GM18861 (cell line): Measurements from ENCODE around the gene LBH.
"Not testable (repeated sequence)": the region's sequence is repeated elsewhere in the genome, so short reads cannot be mapped to it uniquely, and the experiment has no call there.

Experiments
- ATAC-seq: cut with Tn5 transposase; IDR thresholded peaks from one replicate; pipeline ENCODE4 v1.9.1; 2021; ENCODE audit not compliant: unreplicated experiment

Gene LBH

DNA sequence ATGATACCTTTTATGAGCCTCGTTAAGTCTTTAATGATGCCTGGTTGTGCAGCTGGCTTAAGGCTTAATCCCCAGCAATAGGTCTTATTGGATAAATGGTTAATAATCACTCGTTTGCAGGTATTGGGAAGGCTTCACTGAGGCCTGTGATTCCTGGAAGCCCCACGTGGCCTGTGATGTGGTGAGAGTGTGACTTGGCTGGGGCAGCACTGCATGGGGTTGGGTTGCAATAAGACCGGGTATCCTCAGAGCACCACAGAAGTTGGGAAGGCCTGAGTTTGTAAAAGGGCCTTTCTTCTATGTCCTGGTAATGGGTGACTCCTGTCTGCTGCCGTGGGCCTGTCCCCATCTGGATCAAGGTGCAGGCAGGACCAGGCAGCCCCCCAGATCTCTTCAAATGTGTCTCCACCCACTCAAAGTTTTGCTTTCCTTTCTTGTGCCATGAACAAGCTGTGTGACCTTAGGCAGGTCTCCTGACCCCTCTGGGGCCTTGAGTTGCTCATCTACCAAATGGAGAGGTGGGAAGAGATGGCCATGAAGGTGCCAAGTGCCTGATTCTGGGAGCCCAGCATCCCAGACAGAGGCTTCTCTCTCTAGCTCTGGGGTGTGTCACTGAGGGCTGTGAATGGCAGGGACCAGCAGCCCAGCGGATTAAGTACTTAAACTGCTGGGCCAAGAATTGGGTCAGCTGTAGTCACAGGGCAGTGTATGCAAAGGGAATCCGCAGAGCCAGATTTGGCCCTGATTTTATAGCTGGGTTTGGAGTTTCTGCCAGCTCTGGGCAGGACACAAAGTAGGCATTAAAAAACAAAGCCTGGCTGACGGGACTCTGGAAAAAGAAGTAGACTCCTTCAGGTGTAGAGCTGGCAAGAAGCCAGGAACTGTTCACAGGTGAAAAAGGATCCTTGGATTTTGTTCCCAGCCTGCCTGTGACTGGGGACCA, 24.4 kb downstream of the LBH start:
- no peak for ATAC-seq

DNA sequence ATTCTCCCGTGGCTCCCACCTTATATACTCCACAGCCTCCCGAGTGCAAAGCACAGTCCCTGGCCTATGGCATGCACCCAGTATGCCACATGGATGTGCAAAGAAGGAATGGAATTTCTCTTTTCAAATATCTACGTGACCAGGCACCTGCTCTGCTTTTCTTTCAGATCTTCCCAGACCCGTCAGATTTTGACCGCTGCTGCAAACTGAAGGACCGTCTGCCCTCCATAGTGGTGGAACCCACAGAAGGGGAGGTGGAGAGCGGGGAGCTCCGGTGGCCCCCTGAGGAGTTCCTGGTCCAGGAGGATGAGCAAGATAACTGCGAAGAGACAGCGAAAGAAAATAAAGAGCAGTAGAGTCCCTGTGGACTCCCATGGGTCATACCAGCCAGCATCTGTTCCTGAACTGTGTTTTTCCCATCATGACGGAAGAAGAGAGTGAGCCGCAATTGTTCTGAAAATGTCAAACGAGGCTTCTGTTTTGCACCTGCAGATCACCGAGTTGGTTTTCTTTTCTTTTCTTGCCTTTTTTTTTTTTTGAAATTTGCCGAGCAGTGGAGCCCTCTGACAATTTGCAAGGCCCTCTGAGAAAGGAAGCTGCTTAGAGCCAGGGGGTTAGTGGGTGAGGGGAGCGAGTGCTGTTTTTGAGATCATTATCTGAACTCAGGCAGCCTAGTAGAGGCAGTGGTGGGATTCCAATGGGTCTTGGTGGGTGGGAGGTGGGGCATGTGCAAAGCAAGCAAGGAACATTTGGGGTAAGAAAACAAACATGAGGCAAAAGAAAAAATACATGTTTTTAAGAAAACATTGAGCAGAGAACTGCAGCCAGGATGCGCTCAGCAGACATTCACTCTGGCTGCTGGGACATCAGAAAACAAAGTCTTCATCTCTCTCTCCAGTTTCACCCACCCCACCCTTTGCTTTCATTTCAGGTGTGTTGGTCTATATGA, 26.2 kb downstream of the LBH start:
- no peak for ATAC-seq

- no peak for ATAC-seq
These were observed 27.7 kb downstream of the LBH start for GRCh38 chr2:30259071-30259470.

GRCh38 chr2:30259827-30260679, 28.7 kb downstream of the LBH start:
- ATAC-seq, result no peak

DNA sequence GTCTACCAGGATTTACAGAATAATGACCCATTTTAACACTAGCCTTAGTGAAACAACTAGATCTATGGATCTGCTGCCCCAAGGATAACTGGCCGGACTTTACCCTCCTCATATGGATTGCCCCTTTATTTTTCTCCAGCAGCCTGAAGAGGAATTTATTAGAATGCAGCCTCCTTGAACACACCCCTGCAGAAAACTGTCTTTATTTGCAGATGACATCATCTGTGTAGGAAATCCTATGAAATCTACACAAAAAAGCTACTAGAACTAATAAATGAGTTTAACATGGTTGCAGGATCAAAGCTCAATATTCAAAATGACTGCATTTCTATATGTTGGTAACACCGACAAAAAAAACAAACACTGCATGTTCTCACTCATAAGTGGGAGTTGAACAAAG, 29.6 kb downstream of the LBH start:
- no peak for ATAC-seq

DNA sequence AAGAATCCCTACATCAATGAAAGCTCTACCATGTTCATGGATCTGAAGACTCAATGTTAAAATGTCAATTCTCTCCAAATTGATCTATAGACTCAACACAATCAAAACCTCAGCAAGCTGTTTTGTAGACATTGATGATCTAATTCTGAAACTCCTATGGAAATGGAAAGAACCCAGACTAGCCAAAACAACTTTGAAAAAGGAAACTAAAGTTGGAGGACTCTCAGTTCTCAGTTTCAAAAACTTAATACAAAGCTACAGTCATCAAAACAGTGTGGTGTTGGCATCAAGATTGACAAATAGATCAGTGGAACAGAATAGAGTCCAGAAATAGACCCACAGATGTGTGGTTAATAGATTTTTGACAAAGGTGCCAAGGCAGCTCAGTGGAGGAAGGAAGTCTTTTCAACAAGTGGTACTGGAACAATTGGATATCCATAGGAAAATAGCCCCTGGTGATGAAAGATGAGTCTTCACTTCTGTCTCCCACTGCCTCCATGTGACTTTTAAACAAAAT, 30.4 kb downstream of the LBH start:
- no peak for ATAC-seq

- ATAC-seq, result no peak
These were observed 31.5 kb downstream of the LBH start for GRCh38 chr2:30262716-30263309.

- no peak for ATAC-seq
These were observed 32.9 kb downstream of the LBH start for GRCh38 chr2:30264274-30264673.

- ATAC-seq, result no peak
These were observed 34.0 kb downstream of the LBH start for GRCh38 chr2:30265052-30266015.

- peak; percentile 48 for ATAC-seq
These were observed 34.8 kb downstream of the LBH start for GRCh38 chr2:30266051-30266621.

GRCh38 chr2:30266705-30267104, 35.4 kb downstream of the LBH start:
- ATAC-seq, result no peak

DNA sequence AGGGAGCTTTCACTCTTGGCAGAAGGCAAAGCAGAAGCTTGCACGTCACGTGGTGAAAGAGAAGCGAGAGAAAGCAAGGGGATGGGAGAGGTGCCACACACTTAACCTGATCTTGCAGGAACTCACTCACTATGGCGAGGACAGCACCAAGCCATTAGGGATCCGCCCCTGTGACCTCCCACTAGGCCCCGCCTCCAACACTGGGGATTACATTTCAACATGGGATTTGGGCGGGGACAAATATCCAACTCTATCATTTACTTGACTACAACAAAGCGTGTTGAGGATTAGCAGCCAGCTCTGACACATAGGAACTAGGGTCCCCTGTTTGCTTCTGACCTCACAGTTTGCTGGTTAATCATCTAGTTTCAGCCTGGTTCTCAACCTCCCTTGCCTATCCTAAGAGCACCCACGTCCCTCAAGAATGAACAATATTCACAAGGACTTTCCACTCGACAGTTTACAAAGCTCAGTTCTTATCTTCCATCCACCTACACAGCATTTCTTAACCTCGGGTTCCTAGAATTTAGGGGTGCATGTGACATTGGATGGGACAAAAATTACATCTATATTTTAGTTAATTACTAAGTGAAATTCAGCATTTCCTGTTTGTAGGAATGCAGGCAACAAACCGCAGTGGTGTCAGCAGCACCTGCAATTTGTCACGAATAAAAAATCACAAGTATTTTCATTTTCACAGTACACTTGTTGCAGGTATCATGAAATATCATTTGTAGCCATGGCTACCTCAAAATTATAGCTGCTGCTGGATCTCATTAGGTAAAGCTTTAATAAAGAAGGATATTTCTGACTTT, 36.0 kb downstream of the LBH start:
- no peak for ATAC-seq

GRCh38 chr2:30268296-30268871, 37.0 kb downstream of the LBH start:
- no peak for ATAC-seq

GRCh38 chr2:30269114-30269770, 37.9 kb downstream of the LBH start:
- ATAC-seq, result not testable (repeated sequence)

GRCh38 chr2:30269771-30270145, 38.4 kb downstream of the LBH start:
- no peak for ATAC-seq

GRCh38 chr2:30270166-30270565, 38.8 kb downstream of the LBH start:
- no peak for ATAC-seq

GRCh38 chr2:30271301-30271700, 40.0 kb downstream of the LBH start:
- ATAC-seq, result no peak
